DOHH2 (cell line): Measurements from ENCODE around the gene ELF1.

Experiments
- CTCF ChIP-seq: fragments of 200-600 bp; sonication (generic); IDR thresholded peaks from one replicate; pipeline ENCODE4 v1.5.1; 2014; ENCODE audit warnings: antibody characterized with exemption, mild to moderate bottlenecking, low read depth, low read length; ENCODE audit not compliant: poor library complexity, severe bottlenecking
- EZH2phosphoT487 ChIP-seq: fragments of 200-600 bp; sonication (generic); IDR thresholded peaks from 2 replicates; pipeline ENCODE4 v1.6.1; 2017; ENCODE audit warnings: borderline replicate concordance, mild to moderate bottlenecking, antibody characterized with exemption, low read length, moderate library complexity, mixed read lengths

- no peak for TF ChIP-seq CTCF
- no peak for TF ChIP-seq EZH2phosphoT487
These were observed 15.3 kb upstream of the ELF1 start for GRCh38 chr13:41034382-41034781.
